Upper lobe of left lung (tissue), 4 donors: ENCODE data around the gene SUFU.

Experiments
- CTCF ChIP-seq, 6 experiments: fragments of 450-650 bp in 4 of 6; fragments of 200-600 bp in 2 of 6; sonication (generic) in 2 of 6; IDR thresholded peaks; one replicate each; pipeline ENCODE4 v1.5.1; 2016 to 2019; ENCODE audit warnings: antibody characterized with exemption in 6 of 6
- POLR2A ChIP-seq, 4 donors: fragments of 450-650 bp; IDR thresholded peaks; one replicate each; pipeline ENCODE4 v1.5.1; 2016 to 2017; ENCODE audit warnings: antibody characterized with exemption in 4 of 4, mild to moderate bottlenecking in 2 of 4

GRCh38 chr10:102467318-102467717 lies 36.5 kb upstream of the SUFU start:
- TF ChIP-seq CTCF (IDR thresholded peaks at IDR 0.05) (no peak), POLR2A (IDR thresholded peaks at IDR 0.05) (no peak)
